H1 (cell line): ENCODE results near the gene SRR. TPM values are rescaled to one million over a fixed set of nuclear protein-coding genes. Genes with fewer than 3 reads are reported as not detected.

Experiments
- HDAC2 ChIP-seq, 2 experiments: fragments of 300-600 bp in 1 of 2; sonication (generic) in 1 of 2; IDR thresholded peaks; 2 replicates each; pipeline ENCODE4 v1.6.1; 2011 to 2012; ENCODE audit warnings: low read depth in 2 of 2, low read length in 2 of 2, mild to moderate bottlenecking in 2 of 2, moderate library complexity in 2 of 2, borderline replicate concordance in 1 of 2, inconsistent platforms in 1 of 2
- RFX5 ChIP-seq: IDR thresholded peaks from 2 replicates; pipeline ENCODE4 v1.6.1; 2011; ENCODE audit warnings: low read depth, low read length, improper control_type of control experiment, borderline replicate concordance
- polyA plus RNA-seq, 7 experiments: library from polyadenylated mRNA; depleted of rRNA in 3 of 7; stranded (reverse) in 5 of 7; unstranded in 2 of 7; fragments of >200 nt in 5 of 7; fragments of 200-250 nt in 2 of 7; gene quantifications; 1 replicate in 5 of 7; 2 replicates in 1 of 7; 4 replicates in 1 of 7; pipeline versions ENCODE4 v1.2.1 to v1.2.3, GENCODE V29; 2011 to 2013; ENCODE audit warnings: missing spikeins in 2 of 7, mixed read lengths in 2 of 7
- total RNA-seq: library from RNA; stranded (reverse); fragmentation: NEBNext Ultra II Directional; extraction: Animal tissue kit (Norgen Biotek cat#: 25700); gene quantifications from 2 replicates; pipeline ENCODE4 v1.2.1, GENCODE V29; 2021

SRR gene
- total and polyA plus RNA-seq, 2 of the 8 experiments (the other 6 are each of a cell fraction or from before 2014, with no cell fraction given): 3.6 to 4.5 TPM

- TF ChIP-seq HDAC2 (IDR thresholded peaks at IDR 0.05; ENCODE audit: borderline replicate concordance in 1 of 2, low read depth in 2 of 2, low read length in 2 of 2): no peak
- TF ChIP-seq RFX5: no peak
Measured at GRCh38 chr17:2259769-2260536, 43.8 kb upstream of the SRR start (continued).
